Measurements from ENCODE around the gene MYB.
"Not testable (repeated sequence)": the region's sequence is repeated elsewhere in the genome, so short reads cannot be mapped to it uniquely, and the experiment has no call there.

MYB gene

GRCh38 chr6:135230711-135231468 lies 49.8 kb downstream of the MYB start:
- no peak for FAIRE-seq
- TF ChIP-seq POLR2A (IDR thresholded peaks at IDR 0.05; ENCODE audit: low read depth, low read length), result no peak
- no peak for DNase-seq (ENCODE audit: insufficient read length, low spot score)

- no peak for TF ChIP-seq POLR2A (IDR thresholded peaks at IDR 0.05; ENCODE audit: low read depth, low read length)
- FAIRE-seq, result no peak
- DNase-seq (ENCODE audit: insufficient read length, low spot score), result no peak
These were observed 50.3 kb downstream of the MYB start for GRCh38 chr6:135231469-135231844.

- DNase-seq (ENCODE audit: insufficient read length, low spot score) (no peak), FAIRE-seq (no peak)
- TF ChIP-seq POLR2A (IDR thresholded peaks at IDR 0.05; ENCODE audit: low read depth, low read length), result no peak
These were observed 52.8 kb downstream of the MYB start for GRCh38 chr6:135233686-135234491.

GRCh38 chr6:135234492-135234780 lies 53.3 kb downstream of the MYB start:
- DNase-seq (ENCODE audit: insufficient read length, low spot score) (no peak), FAIRE-seq (no peak)
- no peak for TF ChIP-seq POLR2A (IDR thresholded peaks at IDR 0.05; ENCODE audit: low read depth, low read length)

GRCh38 chr6:135235716-135236115 lies 54.6 kb downstream of the MYB start:
- DNase-seq (ENCODE audit: insufficient read length, low spot score) (no peak), FAIRE-seq (no peak)
- TF ChIP-seq POLR2A (IDR thresholded peaks at IDR 0.05; ENCODE audit: low read depth, low read length), result no peak

- FAIRE-seq (no peak), DNase-seq (ENCODE audit: insufficient read length, low spot score) (no peak)
- no peak for TF ChIP-seq POLR2A (IDR thresholded peaks at IDR 0.05; ENCODE audit: low read depth, low read length)
These were observed 55.2 kb downstream of the MYB start for GRCh38 chr6:135236319-135236718.

- DNase-seq (ENCODE audit: insufficient read length, low spot score) (no peak), FAIRE-seq (no peak)
- no peak for TF ChIP-seq POLR2A (IDR thresholded peaks at IDR 0.05; ENCODE audit: low read depth, low read length)
These were observed 55.6 kb downstream of the MYB start for GRCh38 chr6:135236732-135237131.

GRCh38 chr6:135240711-135241110 lies 59.6 kb downstream of the MYB start:
- no peak for FAIRE-seq
- DNase-seq (ENCODE audit: insufficient read length, low spot score), result no peak
- no peak for TF ChIP-seq POLR2A (IDR thresholded peaks at IDR 0.05; ENCODE audit: low read depth, low read length)

- no peak for TF ChIP-seq POLR2A (IDR thresholded peaks at IDR 0.05; ENCODE audit: low read depth, low read length)
- no peak for DNase-seq (ENCODE audit: insufficient read length, low spot score)
- FAIRE-seq, result no peak
These were observed 63.0 kb downstream of the MYB start for GRCh38 chr6:135243871-135244796.

GRCh38 chr6:135244805-135245204 lies 63.7 kb downstream of the MYB start:
- TF ChIP-seq POLR2A (IDR thresholded peaks at IDR 0.05; ENCODE audit: low read depth, low read length), result no peak
- no peak for DNase-seq (ENCODE audit: insufficient read length, low spot score)
- no peak for FAIRE-seq

- not testable (repeated sequence) for FAIRE-seq; DNase-seq (ENCODE audit: insufficient read length, low spot score)
These were observed 65.4 kb downstream of the MYB start for GRCh38 chr6:135246412-135247012.

- DNase-seq (ENCODE audit: insufficient read length, low spot score), result no peak
- no peak for FAIRE-seq
- TF ChIP-seq POLR2A (IDR thresholded peaks at IDR 0.05; ENCODE audit: low read depth, low read length), result no peak
These were observed 69.1 kb downstream of the MYB start for GRCh38 chr6:135250234-135250633.

GRCh38 chr6:135250751-135251497 lies 69.8 kb downstream of the MYB start:
- no peak for TF ChIP-seq POLR2A (IDR thresholded peaks at IDR 0.05; ENCODE audit: low read depth, low read length)
- FAIRE-seq (no peak), DNase-seq (ENCODE audit: insufficient read length, low spot score) (no peak)

Data from H54 (cell line).